GM12872 (cell line): ENCODE measurements around the gene NRM.

Source experiments
- TF ChIP-seq, protein P1 (sequence below): IDR thresholded peaks from 3 replicates; pipeline ENCODE4 v1.5.1; 2011; ENCODE audit warnings: low read depth, mild to moderate bottlenecking, low read length, moderate library complexity; ENCODE audit not compliant: insufficient read depth

Gene NRM

DNA sequence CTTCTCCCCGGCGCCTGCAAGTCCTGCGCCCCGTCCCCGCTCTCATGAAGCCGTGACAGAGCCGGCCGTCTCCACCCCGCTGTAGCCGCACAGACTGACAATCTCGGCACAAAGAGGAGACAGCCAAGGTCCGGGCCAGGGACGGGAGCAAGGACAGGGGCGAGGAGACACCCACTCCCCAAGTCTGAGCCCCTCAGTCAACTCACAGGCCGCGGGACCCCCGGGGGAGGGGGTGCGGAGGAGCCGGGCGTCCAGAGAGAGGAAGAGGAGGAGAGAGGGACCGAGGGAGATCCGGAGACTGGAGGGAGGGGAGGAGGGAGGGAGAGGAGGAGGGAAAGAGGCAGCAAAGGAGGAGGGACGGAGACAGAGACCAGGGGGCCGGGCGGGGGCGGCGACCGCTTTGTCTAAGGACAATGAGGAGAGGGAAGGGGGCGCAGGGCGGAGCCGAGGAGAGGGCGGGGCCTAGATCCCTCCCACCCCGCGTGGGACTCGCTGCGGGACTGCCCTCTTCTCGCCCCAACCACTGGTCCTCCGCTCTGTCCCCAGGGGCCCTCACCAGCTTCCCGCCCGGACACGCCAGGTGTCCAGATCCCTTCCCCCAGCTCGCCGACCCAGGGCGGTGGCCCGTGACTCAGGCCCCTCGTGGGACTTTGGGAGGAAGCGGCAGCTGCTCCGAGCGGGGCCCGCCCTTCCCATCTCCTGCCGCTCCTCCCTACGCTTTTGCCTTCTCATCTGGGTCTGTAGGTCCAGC, 3.7 kb downstream of the NRM start:
- TF ChIP-seq, protein P1, sequence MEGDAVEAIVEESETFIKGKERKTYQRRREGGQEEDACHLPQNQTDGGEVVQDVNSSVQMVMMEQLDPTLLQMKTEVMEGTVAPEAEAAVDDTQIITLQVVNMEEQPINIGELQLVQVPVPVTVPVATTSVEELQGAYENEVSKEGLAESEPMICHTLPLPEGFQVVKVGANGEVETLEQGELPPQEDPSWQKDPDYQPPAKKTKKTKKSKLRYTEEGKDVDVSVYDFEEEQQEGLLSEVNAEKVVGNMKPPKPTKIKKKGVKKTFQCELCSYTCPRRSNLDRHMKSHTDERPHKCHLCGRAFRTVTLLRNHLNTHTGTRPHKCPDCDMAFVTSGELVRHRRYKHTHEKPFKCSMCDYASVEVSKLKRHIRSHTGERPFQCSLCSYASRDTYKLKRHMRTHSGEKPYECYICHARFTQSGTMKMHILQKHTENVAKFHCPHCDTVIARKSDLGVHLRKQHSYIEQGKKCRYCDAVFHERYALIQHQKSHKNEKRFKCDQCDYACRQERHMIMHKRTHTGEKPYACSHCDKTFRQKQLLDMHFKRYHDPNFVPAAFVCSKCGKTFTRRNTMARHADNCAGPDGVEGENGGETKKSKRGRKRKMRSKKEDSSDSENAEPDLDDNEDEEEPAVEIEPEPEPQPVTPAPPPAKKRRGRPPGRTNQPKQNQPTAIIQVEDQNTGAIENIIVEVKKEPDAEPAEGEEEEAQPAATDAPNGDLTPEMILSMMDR = no peak

DNA sequence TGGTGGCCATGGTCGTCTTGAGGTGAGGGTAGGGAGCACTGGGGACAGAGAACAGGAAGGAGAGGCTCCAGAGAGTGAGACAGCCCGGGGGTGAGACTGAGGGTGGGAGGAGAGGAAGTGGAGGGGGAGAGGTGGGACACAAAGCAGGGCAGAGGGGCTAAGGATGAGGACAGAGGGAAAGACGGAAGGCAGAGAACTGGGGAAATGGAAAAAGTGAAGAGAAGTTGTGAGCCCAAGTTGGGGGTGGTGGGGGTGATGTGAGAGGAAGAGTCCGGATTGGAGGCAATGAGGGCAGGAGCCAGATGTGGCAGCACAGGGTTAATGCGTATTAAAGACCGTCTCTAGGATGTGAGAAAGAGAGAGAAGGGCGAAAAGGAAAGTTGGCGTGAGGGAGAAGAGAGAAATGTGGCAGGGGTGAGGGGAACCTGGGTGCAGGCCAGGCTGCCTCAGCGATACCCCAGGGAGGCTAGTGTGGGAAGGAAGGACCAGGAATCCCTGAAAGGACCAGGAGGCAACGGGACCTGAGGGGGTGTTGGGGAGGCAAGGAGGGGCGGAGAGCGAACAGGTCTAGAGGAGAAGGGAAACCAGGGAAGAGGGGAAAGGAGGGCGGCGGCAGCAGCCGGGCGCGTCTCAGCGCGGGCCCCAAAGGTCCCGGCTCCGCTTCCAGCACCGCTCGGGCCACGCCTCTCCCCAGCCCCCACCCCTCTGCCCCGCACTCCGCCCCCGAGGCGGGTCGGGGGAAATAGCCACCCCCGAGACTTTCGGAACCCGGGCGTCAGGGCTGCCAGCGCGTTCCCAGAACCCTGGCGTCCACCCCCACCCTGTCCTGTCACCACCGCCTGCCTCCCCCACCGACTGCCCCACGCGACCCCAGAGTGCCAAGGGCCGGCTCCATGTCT, 4.5 kb downstream of the NRM start, which contains the start of gene PPP1R18:
PPP1R18 (minus strand) TSS at position 637 of the 899 bp plus-strand sequence; CDS start at position 10, 627 bp downstream.
- TF ChIP-seq, protein P1 = no peak

DNA sequence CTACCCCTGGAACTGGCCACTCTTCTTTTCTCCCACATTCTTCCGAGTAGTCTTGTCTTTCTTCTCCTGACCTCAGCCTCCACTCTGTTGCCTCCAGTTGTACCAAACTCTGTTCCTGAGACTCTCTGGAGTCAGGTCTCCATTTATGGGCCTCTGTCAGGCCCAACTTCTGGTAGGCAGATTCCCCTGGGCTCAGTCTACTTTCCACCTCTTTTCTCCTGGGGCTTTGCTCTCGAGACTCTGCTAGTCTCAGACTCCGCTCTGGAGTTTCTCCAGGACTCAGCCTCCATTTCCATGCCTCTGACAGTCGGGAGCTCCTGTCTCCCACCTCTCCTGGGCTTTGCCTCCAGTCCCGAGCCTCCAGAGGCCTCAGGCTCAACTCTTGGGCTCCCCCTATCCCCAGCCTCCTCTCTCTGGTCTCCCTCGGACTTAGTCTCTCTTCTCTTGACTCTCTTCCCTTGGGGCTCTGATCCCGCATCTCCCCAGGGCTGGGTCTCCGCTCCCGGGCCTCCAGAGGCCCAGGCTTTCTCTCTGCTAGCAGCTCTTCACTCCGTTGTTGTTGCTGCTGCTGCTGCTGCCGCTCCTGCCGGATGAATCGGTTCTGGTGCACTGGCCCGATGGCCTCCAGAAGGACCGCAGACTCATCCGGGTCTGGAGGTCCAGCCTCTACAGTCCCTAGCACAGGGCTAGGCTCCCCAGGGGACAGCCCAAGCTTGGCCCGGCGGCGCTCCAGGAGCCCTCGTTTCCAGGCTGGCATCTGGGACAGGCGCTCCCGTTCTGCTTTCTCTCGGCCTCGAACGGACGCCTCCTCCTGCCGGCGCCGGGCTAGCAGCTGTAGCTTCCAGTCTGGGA, 5.4 kb downstream of the NRM start:
- TF ChIP-seq, protein P1 = peak; percentile 58

DNA sequence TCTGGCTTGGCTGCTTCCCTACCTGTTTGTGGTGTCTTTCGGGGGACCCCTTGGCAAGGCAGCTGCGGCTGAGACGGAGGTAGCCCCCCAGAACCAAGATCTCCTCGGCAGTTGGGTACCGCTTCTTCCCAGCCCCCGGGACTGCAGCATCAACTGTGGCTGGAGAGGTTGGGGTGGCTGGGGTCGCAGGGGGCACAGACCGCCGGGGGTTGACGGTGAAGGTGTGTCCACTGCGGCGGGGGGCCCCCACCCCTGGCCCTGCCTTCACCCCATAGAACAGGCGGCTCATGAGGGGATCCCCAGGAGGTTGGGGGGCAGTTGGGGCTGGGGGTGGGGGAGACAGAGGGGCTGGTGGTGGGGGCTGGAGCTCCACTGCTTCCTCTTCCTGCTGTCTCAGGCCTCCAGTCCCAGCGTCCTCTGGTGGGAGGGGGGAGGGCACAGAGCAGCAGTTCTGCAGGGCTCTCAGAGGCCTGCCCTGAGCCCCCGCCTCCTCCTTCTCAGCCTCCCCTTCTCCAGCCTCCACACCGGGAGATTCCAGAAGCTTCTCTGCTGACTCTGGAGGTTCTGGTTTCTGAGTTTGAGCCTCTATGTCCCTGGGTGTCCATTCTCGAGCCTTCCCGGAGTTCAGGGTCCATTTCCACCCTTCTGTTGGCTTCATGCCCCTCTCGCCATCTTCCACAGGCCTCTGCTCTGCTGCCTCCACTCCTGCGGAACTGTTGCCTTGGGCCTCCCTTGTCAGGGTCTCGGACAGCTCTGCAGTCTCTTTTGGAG, 6.2 kb downstream of the NRM start:
- TF ChIP-seq, protein P1 = no peak

DNA sequence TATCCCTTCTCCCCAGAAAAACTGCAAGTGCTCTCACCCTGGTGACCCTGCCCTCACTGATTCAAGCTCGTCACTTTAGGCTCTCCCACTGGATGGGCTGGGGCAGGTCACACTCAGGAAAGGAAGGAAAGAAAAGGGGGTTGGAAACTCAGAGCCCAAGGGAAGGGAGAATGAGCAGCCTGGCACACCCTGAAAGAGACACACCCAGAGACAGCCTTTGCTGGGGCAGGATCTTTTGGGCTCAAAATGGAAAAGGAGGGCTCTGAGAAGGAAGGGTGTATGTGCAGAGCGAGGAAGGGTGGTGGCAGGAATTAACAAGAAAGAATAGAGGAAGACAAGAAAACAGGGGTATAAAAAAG, 6.8 kb downstream of the NRM start:
- TF ChIP-seq, protein P1 = no peak

DNA sequence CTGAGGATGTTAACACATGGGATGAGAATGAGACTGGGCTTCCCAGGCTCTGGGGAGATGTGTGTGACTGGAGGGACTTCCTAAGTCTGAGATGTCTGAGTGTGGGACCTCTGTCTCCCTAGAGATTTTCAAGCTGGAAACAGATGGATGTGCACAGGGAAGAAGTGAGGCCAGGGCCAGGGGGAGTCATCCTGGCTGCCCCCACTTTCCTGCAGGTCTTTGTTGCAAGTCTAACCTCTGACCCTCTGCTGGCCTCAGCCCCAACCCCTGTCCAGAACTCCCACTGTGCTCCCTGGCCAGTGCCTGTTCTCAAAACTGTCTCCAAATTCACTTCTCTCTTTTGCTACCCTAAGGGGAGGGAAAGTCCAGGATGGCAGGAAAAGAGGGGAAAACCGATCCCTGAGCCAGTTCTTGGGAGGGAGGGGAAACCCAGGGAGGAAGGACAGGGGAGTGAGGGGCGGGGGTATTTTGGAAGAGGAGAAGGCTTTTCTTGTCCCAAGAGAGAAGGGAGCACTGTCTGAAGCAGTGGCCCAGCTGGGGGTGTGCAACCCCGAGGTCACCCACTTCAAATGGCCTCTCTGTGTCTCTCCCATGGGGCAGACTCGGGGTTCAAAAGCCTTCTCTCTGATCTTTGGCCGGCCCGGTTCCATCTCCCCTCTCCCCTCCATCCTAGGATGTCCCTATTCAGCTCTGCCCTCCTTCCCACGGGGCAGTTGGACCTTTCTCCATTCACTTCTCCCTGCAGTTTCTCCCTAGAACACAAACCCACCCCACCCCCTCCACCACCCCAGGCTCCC, 7.4 kb downstream of the NRM start:
- TF ChIP-seq, protein P1 = no peak
